ENCODE measurements around the gene TUBGCP2. TPM values are rescaled to one million over a fixed set of nuclear protein-coding genes. Genes with fewer than 3 reads are reported as not detected.
A peak's percentile ranks its signal among the peaks of the same experiment; 100 is the strongest.

Gene TUBGCP2
- total and polyA plus RNA-seq, 9 of the 15 experiments (the other 6 are each of a cell fraction or from before 2014, with no cell fraction given) = 4.3 to 56.6 (median 28.4) TPM

DNA sequence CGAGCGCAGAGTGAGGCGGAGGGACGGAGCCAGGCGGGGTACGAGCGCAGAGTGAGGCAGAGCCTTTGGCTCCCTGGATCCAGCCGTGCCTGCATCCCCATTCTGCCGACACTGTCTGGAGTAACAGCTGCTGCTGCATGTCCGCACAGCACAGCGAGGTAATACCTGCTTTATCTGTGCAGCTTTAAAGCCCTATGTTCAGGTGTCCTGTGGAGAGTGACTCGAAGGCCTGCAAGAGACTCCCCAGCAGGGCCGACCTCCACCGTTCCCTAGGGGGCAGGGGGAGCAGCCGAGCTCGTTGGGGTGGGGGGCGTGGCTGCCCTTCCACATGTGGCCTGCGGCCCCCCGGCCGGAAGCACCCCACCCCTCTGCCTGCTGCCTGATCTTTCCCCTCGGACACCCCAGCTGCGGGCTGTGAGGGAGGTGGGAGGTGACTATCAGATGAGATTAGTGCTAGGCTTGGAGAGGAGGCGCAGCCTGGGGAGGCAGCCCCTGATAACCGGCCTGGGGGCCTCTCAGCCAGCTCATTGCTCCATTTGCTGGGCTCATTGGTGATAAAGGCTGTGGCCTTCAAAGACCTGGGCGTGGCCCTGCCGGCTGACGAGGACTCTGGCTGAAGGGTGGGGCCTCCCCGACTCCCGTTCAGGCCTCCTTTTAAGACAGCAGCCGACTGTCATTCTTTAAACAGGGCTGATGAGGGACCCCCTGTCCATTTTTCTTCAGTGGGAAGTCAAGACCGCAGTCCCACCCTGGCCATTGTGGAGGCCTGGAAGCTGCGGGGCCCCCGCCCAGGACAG lies 63.0 kb downstream of the TUBGCP2 start (continued):
- TF ChIP-seq SP1 (CRISPR knock-in tag; IDR thresholded peaks at IDR 0.05) (0 out of 2 replicates have a peak, but pooled peaks have one; percentile 43), GATA2 (CRISPR knock-in tag; IDR thresholded peaks at IDR 0.05) (peak; percentile 68), KAT2B (IDR thresholded peaks at IDR 0.05; ENCODE audit: low read depth, low read length) (no peak), PHF8 (IDR thresholded peaks at IDR 0.05; ENCODE audit: borderline replicate concordance, low read length) (no peak; the same call in 1 of the 2 replicates), SRSF1 (IDR thresholded peaks at IDR 0.05; ENCODE audit: low read depth, low read length) (no peak), NCOA6 (IDR thresholded peaks at IDR 0.05) (no peak), ZNF324 (CRISPR knock-in tag; IDR thresholded peaks at IDR 0.05) (no peak), TCFL5 (CRISPR knock-in tag; conservative IDR thresholded peaks at IDR 0.05) (no peak), CREB1 (IDR thresholded peaks at IDR 0.05) (peak; percentile 43; the same call in 1 of the 2 replicates), CREB1 (CRISPR knock-in tag; IDR thresholded peaks at IDR 0.05) (no peak), RBM14 (IDR thresholded peaks at IDR 0.05; ENCODE audit: borderline replicate concordance, insufficient read depth, low read depth, low read length) (no peak), ZNF174 (CRISPR knock-in tag; IDR thresholded peaks at IDR 0.05) (no peak), HIVEP1 (CRISPR knock-in tag; IDR thresholded peaks at IDR 0.05) (no peak), PURB (CRISPR knock-in tag; IDR thresholded peaks at IDR 0.05; ENCODE audit: low read depth) (no peak), SREBF1 (IDR thresholded peaks at IDR 0.05; ENCODE audit: borderline replicate concordance, low read depth, low read length) (no peak), TAF15 (IDR thresholded peaks at IDR 0.05; ENCODE audit: low read depth, low read length) (no peak), ZNF431 (CRISPR knock-in tag; IDR thresholded peaks at IDR 0.05) (no peak), SMARCE1 (IDR thresholded peaks at IDR 0.05) (peak; percentile 78), RB1 (IDR thresholded peaks at IDR 0.05; ENCODE audit: low read depth) (no peak), CREM (IDR thresholded peaks at IDR 0.05; ENCODE audit: low read depth) (0 out of 2 replicates have a peak, but pooled peaks have one; percentile 3)
- TF ChIP-seq, protein P1, sequence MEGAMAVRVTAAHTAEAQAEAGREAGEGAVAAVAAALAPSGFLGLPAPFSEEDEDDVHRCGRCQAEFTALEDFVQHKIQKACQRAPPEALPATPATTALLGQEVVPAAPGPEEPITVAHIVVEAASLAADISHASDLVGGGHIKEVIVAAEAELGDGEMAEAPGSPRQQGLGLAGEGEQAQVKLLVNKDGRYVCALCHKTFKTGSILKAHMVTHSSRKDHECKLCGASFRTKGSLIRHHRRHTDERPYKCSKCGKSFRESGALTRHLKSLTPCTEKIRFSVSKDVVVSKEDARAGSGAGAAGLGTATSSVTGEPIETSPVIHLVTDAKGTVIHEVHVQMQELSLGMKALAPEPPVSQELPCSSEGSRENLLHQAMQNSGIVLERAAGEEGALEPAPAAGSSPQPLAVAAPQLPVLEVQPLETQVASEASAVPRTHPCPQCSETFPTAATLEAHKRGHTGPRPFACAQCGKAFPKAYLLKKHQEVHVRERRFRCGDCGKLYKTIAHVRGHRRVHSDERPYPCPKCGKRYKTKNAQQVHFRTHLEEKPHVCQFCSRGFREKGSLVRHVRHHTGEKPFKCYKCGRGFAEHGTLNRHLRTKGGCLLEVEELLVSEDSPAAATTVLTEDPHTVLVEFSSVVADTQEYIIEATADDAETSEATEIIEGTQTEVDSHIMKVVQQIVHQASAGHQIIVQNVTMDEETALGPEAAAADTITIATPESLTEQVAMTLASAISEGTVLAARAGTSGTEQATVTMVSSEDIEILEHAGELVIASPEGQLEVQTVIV (CRISPR knock-in tag; IDR thresholded peaks at IDR 0.05; ENCODE audit: borderline replicate concordance) = no peak
- TF ChIP-seq, protein P2, sequence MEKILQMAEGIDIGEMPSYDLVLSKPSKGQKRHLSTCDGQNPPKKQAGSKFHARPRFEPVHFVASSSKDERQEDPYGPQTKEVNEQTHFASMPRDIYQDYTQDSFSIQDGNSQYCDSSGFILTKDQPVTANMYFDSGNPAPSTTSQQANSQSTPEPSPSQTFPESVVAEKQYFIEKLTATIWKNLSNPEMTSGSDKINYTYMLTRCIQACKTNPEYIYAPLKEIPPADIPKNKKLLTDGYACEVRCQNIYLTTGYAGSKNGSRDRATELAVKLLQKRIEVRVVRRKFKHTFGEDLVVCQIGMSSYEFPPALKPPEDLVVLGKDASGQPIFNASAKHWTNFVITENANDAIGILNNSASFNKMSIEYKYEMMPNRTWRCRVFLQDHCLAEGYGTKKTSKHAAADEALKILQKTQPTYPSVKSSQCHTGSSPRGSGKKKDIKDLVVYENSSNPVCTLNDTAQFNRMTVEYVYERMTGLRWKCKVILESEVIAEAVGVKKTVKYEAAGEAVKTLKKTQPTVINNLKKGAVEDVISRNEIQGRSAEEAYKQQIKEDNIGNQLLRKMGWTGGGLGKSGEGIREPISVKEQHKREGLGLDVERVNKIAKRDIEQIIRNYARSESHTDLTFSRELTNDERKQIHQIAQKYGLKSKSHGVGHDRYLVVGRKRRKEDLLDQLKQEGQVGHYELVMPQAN (IDR thresholded peaks at IDR 0.05; ENCODE audit: borderline replicate concordance) = no peak
- TF ChIP-seq, protein P3, sequence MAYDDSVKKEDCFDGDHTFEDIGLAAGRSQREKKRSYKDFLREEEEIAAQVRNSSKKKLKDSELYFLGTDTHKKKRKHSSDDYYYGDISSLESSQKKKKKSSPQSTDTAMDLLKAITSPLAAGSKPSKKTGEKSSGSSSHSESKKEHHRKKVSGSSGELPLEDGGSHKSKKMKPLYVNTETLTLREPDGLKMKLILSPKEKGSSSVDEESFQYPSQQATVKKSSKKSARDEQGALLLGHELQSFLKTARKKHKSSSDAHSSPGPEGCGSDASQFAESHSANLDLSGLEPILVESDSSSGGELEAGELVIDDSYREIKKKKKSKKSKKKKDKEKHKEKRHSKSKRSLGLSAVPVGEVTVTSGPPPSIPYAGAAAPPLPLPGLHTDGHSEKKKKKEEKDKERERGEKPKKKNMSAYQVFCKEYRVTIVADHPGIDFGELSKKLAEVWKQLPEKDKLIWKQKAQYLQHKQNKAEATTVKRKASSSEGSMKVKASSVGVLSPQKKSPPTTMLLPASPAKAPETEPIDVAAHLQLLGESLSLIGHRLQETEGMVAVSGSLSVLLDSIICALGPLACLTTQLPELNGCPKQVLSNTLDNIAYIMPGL (CRISPR knock-in tag; IDR thresholded peaks at IDR 0.05) = no peak
